ENCODE results near the gene POU3F2. TPM values are rescaled to one million over a fixed set of nuclear protein-coding genes. Genes with fewer than 3 reads are reported as not detected.

The POU3F2 gene
- total RNA-seq, 4 donors from 2014 or later, result not detected

DNA sequence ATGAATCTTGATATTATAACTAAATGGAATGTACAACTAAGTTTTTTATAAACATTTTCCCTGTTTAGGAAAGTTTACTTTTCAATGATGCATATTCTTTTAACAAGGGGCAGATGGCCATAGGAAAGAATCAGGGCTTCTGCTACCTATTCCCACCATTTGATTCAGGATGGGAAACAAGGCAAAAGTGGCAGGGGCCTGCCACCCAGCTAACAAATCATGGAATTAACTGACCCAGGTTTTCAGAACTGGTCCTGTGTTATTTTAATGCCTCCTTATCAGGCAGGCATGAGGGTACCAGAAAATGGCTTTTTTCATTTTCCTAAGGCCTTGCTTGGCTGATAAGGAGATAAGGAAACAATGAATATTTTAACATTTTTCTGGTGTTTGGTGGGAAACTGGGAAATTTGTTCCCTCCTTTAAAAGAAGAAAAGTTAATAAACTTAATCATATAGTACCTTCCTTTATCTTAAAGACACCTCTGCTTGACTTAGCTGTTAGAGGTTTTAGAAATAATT, 6.7 kb downstream of the POU3F2 start:
- DNase-seq (ENCODE audit: low spot score in 2 of 2), result no peak
- no peak for TF ChIP-seq POLR2A (IDR thresholded peaks at IDR 0.05)
- TF ChIP-seq, protein P1, sequence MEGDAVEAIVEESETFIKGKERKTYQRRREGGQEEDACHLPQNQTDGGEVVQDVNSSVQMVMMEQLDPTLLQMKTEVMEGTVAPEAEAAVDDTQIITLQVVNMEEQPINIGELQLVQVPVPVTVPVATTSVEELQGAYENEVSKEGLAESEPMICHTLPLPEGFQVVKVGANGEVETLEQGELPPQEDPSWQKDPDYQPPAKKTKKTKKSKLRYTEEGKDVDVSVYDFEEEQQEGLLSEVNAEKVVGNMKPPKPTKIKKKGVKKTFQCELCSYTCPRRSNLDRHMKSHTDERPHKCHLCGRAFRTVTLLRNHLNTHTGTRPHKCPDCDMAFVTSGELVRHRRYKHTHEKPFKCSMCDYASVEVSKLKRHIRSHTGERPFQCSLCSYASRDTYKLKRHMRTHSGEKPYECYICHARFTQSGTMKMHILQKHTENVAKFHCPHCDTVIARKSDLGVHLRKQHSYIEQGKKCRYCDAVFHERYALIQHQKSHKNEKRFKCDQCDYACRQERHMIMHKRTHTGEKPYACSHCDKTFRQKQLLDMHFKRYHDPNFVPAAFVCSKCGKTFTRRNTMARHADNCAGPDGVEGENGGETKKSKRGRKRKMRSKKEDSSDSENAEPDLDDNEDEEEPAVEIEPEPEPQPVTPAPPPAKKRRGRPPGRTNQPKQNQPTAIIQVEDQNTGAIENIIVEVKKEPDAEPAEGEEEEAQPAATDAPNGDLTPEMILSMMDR (IDR thresholded peaks at IDR 0.05), result no peak
- H3K4me3 ChIP-seq (ENCODE audit: low read depth, poor library complexity, severe bottlenecking), result no peak overlapping the region
- intact Hi-C loops (cut with DNase I; ENCODE audit: low total_unique reads), result loop anchor here (10.0 kb wide), 1 partner anchor 1346 kb away; no protein-coding TSS in a partner anchor

DNA sequence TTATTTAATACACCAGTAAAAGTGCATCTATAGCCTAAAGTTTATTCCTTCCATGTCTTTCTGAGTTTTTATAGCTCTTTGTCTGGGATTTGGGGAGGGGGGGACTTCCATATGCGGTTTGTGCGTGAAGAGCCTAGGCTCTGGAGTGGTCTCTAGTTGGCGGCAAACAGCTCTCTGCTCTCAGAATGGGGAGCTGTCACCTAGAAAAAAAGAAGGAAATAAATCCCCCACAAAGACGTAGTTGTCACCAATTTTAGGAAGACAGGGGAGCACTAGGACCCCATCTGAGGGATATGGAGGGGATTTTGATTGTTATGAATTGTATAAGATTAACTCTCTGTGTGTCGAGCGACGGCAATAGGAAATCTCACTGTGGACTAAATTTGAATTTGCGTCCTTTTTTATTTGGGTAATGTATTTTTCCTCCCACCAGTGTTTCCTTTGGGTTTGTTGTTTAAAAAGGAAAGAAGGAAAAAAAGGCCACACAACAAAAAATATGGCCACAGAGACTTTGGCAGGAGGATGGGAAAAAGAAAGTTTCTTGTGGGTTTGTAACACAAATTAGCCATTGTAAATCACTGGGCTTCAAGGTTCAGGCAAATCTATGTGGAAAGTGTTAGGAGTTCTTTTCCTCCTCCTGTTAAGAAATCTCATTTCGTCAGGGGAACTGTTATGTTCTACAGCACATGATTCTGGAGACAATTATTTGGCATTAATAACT, 7.4 kb downstream of the POU3F2 start:
- no peak overlapping the region for H3K4me3 ChIP-seq (ENCODE audit: low read depth, poor library complexity, severe bottlenecking)
- no peak for DNase-seq (ENCODE audit: low spot score in 2 of 2)
- TF ChIP-seq, protein P1 (IDR thresholded peaks at IDR 0.05), result no peak
- no peak for TF ChIP-seq POLR2A (IDR thresholded peaks at IDR 0.05)
- intact Hi-C loops (cut with DNase I; ENCODE audit: low total_unique reads), result loop anchor here (10.0 kb wide), 1 partner anchor 1347 kb away; no protein-coding TSS in a partner anchor
- WGBS, 2 donors, result 46 to 50% methylated on average over 9 of the region's 9 CpGs

DNA sequence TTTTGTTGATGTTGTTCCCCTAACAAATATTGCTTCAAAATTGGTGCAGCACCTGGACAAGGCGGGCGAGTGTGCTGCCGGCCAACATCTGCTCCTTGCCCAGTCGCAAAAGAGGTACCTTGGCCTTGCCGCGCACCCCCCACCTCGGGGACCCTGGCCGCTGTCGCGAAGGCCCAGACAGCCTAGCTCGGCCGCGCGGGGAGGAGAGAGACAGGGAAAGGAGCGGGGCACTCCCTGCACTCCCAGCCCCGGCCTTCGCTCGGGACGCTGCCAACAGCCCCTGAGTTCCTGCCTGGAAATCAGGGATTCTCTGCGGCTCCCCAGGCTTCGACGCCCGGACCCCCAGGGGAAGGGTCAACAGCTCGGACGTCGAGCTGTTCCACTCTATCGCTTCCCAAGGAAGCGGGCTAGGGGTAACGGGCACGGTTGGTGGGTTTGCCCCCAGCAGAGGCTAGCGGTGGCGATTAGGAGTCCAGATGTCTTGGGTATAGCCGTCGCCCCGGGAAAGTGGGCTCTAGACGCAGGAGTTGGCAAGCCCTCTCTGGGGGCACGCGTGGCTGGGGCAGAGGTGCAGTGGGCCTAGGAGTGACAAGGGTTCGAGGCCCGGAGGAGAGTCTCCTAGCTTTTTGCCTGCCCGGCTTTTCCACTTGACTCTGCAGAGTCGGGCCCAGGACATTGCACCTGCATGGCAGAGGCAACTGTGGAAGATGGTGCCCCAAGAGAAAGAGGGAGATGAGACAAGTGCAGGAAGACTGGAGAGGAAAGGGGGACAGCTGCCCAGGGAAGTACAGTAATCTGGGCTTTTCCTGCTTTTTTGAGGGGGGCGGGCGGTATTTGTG, 8.2 kb downstream of the POU3F2 start:
- 23 to 29% methylated on average over 37 to 44 of the region's 44 CpGs for WGBS, 2 donors
- no peak for DNase-seq (ENCODE audit: low spot score in 2 of 2)
- no peak for TF ChIP-seq POLR2A (IDR thresholded peaks at IDR 0.05)
- TF ChIP-seq, protein P1 (IDR thresholded peaks at IDR 0.05), result no peak
- intact Hi-C loops (cut with DNase I; ENCODE audit: low total_unique reads), result loop anchor here (10.0 kb wide), 1 partner anchor 1348 kb away; no protein-coding TSS in a partner anchor
- H3K4me3 ChIP-seq (ENCODE audit: low read depth, poor library complexity, severe bottlenecking), result no peak overlapping the region

DNA sequence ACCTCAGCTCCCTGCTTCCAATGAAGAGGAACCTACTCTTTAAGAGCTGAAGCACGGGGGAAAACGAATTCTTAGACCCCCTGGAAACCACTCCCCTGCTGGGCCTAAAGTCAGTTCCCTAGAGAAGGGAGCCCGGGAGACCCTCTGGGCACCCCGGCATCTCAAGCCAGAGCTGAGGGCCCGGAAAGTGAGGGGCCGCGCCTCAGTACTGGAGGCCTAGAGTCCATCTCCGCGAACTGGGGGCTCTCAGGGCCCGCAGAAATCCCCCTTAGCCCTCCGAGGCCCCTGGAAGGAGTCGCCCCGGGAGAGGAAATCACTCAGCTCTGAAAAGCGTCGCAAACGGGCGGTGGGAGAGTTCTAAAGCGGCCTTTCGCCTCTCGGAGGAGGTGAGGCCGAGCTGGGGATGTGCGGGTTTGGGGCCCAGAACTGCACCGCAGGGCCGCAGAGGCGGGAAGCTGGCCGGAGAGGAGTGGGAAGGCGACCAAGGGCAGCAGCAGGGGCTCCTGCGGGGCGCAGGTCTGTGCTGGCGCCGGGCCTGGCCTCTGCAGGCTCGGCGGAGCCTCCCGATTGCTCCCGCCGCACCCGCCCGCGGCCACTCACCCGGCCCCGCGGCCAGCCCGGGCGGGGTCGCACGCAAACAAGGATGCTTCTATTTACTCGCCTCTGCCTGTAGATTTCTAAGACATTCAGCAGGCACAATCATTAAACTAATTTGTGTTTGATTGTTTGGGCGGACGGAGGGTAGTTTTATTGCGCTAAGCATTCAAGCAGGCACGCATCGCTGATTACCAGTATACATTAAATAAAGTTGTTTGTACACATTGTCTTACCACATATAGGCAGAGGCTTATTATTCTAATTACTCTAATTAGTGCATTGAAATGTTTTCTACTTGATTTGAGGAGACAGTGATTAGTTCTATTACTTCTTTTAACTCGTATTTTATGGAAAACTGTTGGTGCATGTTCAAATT, 9.2 kb downstream of the POU3F2 start:
- TF ChIP-seq, protein P1 (IDR thresholded peaks at IDR 0.05), result no peak
- TF ChIP-seq POLR2A (IDR thresholded peaks at IDR 0.05), result no peak
- DNase-seq (ENCODE audit: low spot score in 2 of 2), result no peak
- intact Hi-C loops (cut with DNase I; ENCODE audit: low total_unique reads), result loop anchor here (10.0 kb wide), 1 partner anchor 1349 kb away; no protein-coding TSS in a partner anchor
- WGBS, 2 donors, result 29 to 32% methylated on average over 45 to 49 of the region's 53 CpGs
- H3K4me3 ChIP-seq (ENCODE audit: low read depth, poor library complexity, severe bottlenecking), result no peak overlapping the region
